ENCODE data around the gene ADAMTSL3. TPM values are rescaled to one million over a fixed set of nuclear protein-coding genes. Genes with fewer than 3 reads are reported as not detected.
"Not testable (repeated sequence)": the region's sequence is repeated elsewhere in the genome, so short reads cannot be mapped to it uniquely, and the experiment has no call there.

The ADAMTSL3 gene
- total and polyA plus RNA-seq, 2 donors (not counting 1 experiment from before 2014, with no cell fraction given): 0.14 to 0.17 TPM

GRCh38 chr15:84046064-84046637 is 392.2 kb downstream of the ADAMTSL3 start:
- H3K9ac ChIP-seq (ENCODE audit: insufficient read depth, low read length): no peak overlapping the region
- DNase-seq (ENCODE audit: low read depth in 2 of 2): no peak
- no peaks in the 10 kb centered on the region for H3K27me3 ChIP-seq (ENCODE audit: control insufficient read depth, insufficient read depth, low read length)
- H3K4me1 ChIP-seq (ENCODE audit: control insufficient read depth, extremely low read depth, insufficient read depth, low read length): no peaks in the 10 kb centered on the region
- H3K79me2 ChIP-seq (ENCODE audit: control insufficient read depth, insufficient read depth, low read length): no peaks in the 10 kb centered on the region
- H3K4me3 ChIP-seq (replicated peaks in 1 of 4; ENCODE audit: control extremely low read depth in 1 of 4, insufficient read depth in 1 of 4, low read depth in 3 of 4, low read length in 4 of 4): no peak overlapping the region
- no peak overlapping the region for H2AFZ ChIP-seq (ENCODE audit: low read length)
- H4K20me1 ChIP-seq (ENCODE audit: control insufficient read depth, extremely low read depth, insufficient read depth, low read length): no peaks in the 10 kb centered on the region
- no peaks in the 10 kb centered on the region for H3K9me3 ChIP-seq (ENCODE audit: control insufficient read depth, insufficient read depth, low read depth, low read length)
- TF ChIP-seq CTCF (conservative IDR thresholded peaks at IDR 0.05 in 1 of 2, IDR thresholded peaks at IDR 0.05 in 1 of 2; ENCODE audit: low read depth in 1 of 2, low read length in 2 of 2) (no peak), EZH2 (IDR thresholded peaks at IDR 0.05; ENCODE audit: low read length, missing control alignments) (no peak)
- H3K4me2 ChIP-seq (ENCODE audit: extremely low read depth, insufficient read depth, low read length): no peak overlapping the region
- H3K36me3 ChIP-seq (ENCODE audit: control insufficient read depth, insufficient read depth, low read length): no peaks in the 10 kb centered on the region
- H3K27ac ChIP-seq (ENCODE audit: insufficient read depth, low read length): no peak overlapping the region

DNA sequence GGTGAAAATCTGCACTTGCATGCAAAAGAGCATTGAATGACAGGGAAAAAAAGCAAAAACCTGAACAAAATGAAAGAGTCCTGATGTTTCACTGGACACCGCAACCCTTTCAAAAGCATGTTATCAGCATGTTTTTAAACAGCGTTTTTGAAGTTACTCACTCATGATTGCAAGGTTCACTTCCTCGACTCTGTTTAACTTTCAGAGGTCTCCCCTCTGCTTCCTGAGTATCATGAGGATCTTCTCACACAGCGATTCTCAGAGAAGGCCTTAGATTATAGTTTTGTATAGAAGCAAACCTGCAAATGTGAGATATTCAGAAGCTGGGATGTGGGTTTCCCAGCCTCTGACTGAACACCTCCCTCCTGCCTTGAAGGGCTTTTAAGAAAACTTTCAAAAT is 395.6 kb downstream of the ADAMTSL3 start:
- H3K79me2 ChIP-seq (ENCODE audit: control insufficient read depth, insufficient read depth, low read length); H3K9ac ChIP-seq (ENCODE audit: insufficient read depth, low read length); H3K27me3 ChIP-seq (ENCODE audit: control insufficient read depth, insufficient read depth, low read length); H4K20me1 ChIP-seq (ENCODE audit: control insufficient read depth, extremely low read depth, insufficient read depth, low read length); H3K4me3 ChIP-seq (replicated peaks in 1 of 4; ENCODE audit: control extremely low read depth in 1 of 4, insufficient read depth in 1 of 4, low read depth in 3 of 4, low read length in 4 of 4); H3K9me3 ChIP-seq (ENCODE audit: control insufficient read depth, insufficient read depth, low read depth, low read length); DNase-seq (ENCODE audit: low read depth in 2 of 2); H2AFZ ChIP-seq (ENCODE audit: low read length); H3K27ac ChIP-seq (ENCODE audit: insufficient read depth, low read length); H3K4me2 ChIP-seq (ENCODE audit: extremely low read depth, insufficient read depth, low read length); H3K4me1 ChIP-seq (ENCODE audit: control insufficient read depth, extremely low read depth, insufficient read depth, low read length); H3K36me3 ChIP-seq (ENCODE audit: control insufficient read depth, insufficient read depth, low read length): not testable (repeated sequence)

- Histone ChIP-seq H3K4me2 (ENCODE audit: extremely low read depth, insufficient read depth, low read length) (no peak overlapping the region), H3K36me3 (ENCODE audit: control insufficient read depth, insufficient read depth, low read length) (no peaks in the 10 kb centered on the region), H3K4me3 (replicated peaks in 1 of 4; ENCODE audit: control extremely low read depth in 1 of 4, insufficient read depth in 1 of 4, low read depth in 3 of 4, low read length in 4 of 4) (no peak overlapping the region), H3K27ac (ENCODE audit: insufficient read depth, low read length) (no peak overlapping the region), H3K27me3 (ENCODE audit: control insufficient read depth, insufficient read depth, low read length) (no peaks in the 10 kb centered on the region), H3K79me2 (ENCODE audit: control insufficient read depth, insufficient read depth, low read length) (no peaks in the 10 kb centered on the region), H3K9me3 (ENCODE audit: control insufficient read depth, insufficient read depth, low read depth, low read length) (no peaks in the 10 kb centered on the region), H3K4me1 (ENCODE audit: control insufficient read depth, extremely low read depth, insufficient read depth, low read length) (no peaks in the 10 kb centered on the region), H4K20me1 (ENCODE audit: control insufficient read depth, extremely low read depth, insufficient read depth, low read length) (no peaks in the 10 kb centered on the region), H2AFZ (ENCODE audit: low read length) (no peak overlapping the region), H3K9ac (ENCODE audit: insufficient read depth, low read length) (no peak overlapping the region)
- DNase-seq (ENCODE audit: low read depth in 2 of 2): no peak
- no peak for TF ChIP-seq CTCF (conservative IDR thresholded peaks at IDR 0.05 in 1 of 2, IDR thresholded peaks at IDR 0.05 in 1 of 2; ENCODE audit: low read depth in 1 of 2, low read length in 2 of 2)
- TF ChIP-seq EZH2 (IDR thresholded peaks at IDR 0.05; ENCODE audit: low read length, missing control alignments): no peak
These were observed 396.2 kb downstream of the ADAMTSL3 start for GRCh38 chr15:84050076-84050475.

GRCh38 chr15:84051146-84051545 is 397.2 kb downstream of the ADAMTSL3 start:
- not testable (repeated sequence) for H3K4me3 ChIP-seq (replicated peaks in 1 of 4; ENCODE audit: control extremely low read depth in 1 of 4, insufficient read depth in 1 of 4, low read depth in 3 of 4, low read length in 4 of 4); DNase-seq (ENCODE audit: low read depth in 2 of 2); H3K27me3 ChIP-seq (ENCODE audit: control insufficient read depth, insufficient read depth, low read length); H3K9ac ChIP-seq (ENCODE audit: insufficient read depth, low read length); H3K9me3 ChIP-seq (ENCODE audit: control insufficient read depth, insufficient read depth, low read depth, low read length); H2AFZ ChIP-seq (ENCODE audit: low read length); H4K20me1 ChIP-seq (ENCODE audit: control insufficient read depth, extremely low read depth, insufficient read depth, low read length); H3K4me1 ChIP-seq (ENCODE audit: control insufficient read depth, extremely low read depth, insufficient read depth, low read length); H3K79me2 ChIP-seq (ENCODE audit: control insufficient read depth, insufficient read depth, low read length); H3K36me3 ChIP-seq (ENCODE audit: control insufficient read depth, insufficient read depth, low read length); H3K27ac ChIP-seq (ENCODE audit: insufficient read depth, low read length); H3K4me2 ChIP-seq (ENCODE audit: extremely low read depth, insufficient read depth, low read length)
